Esophagus muscularis mucosa (tissue), 3 donors: ENCODE results near the gene ZNF598.

Experiments
- POLR2A ChIP-seq: fragments of 450-650 bp; IDR thresholded peaks from one replicate; pipeline ENCODE4 v1.6.1; 2017; ENCODE audit warnings: antibody characterized with exemption, moderate library complexity, mild to moderate bottlenecking, low read depth
- POLR2AphosphoS5 ChIP-seq, 2 donors: sonication (generic); formaldehyde crosslinking; IDR thresholded peaks; one replicate each; pipeline ENCODE4 v1.6.1; 2017; ENCODE audit warnings: antibody characterized with exemption in 2 of 2
- TF ChIP-seq, protein P1 (sequence below), 3 experiments: fragments of 200-600 bp in 2 of 3; fragments of 450-650 bp in 1 of 3; sonication (generic) in 2 of 3; IDR thresholded peaks; one replicate each; pipeline ENCODE4 v1.5.1; 2017 to 2019; ENCODE audit warnings: antibody characterized with exemption in 3 of 3, mild to moderate bottlenecking in 2 of 3, moderate library complexity in 1 of 3

DNA sequence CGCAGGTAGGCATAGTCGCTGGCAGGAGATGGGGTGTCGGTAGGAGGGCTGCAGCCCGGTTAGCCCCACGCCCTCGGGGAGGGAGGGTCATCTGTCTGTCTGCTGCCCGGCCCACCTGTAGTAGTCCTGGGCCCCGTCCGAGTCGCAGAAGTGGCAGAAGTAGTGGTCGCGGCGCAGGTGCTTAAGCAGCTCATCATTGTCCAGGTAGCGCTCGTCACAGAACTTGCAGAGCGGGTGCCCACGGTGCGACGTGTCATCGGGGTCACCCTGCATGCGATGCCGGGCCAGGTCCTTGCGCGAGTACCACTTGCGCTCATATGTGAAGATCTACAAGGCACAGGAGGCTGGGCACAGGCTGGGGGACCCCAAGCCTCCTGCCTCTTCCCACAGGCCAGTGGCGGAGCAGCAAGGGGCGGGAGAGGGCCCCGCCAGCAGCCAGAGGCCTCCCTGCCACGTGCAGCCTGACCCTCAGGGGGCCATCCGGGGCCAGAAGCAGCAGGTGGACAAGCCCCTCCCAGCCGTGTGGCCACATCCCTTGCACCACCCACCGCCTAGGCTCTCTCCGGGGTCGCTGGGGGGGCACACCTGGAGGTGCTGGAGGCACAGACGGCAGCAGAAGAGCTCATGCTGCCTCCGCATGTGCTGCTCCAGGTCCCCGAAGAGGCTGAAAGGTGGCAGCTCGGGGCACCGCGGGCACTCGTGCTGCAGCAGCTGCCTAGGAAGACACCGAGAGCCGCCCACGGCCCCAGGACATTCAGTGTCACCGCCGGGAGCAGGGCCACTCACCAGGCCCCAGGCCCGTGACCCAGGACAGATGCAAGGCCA is 7.0 kb downstream of the ZNF598 start:
- TF ChIP-seq, protein P1, sequence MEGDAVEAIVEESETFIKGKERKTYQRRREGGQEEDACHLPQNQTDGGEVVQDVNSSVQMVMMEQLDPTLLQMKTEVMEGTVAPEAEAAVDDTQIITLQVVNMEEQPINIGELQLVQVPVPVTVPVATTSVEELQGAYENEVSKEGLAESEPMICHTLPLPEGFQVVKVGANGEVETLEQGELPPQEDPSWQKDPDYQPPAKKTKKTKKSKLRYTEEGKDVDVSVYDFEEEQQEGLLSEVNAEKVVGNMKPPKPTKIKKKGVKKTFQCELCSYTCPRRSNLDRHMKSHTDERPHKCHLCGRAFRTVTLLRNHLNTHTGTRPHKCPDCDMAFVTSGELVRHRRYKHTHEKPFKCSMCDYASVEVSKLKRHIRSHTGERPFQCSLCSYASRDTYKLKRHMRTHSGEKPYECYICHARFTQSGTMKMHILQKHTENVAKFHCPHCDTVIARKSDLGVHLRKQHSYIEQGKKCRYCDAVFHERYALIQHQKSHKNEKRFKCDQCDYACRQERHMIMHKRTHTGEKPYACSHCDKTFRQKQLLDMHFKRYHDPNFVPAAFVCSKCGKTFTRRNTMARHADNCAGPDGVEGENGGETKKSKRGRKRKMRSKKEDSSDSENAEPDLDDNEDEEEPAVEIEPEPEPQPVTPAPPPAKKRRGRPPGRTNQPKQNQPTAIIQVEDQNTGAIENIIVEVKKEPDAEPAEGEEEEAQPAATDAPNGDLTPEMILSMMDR (IDR thresholded peaks at IDR 0.05): no peak
- TF ChIP-seq POLR2A: no peak
- no peak for TF ChIP-seq POLR2AphosphoS5 (IDR thresholded peaks at IDR 0.05)
